ENCODE measurements around the gene PTPN1. TPM values are rescaled to one million over a fixed set of nuclear protein-coding genes. Genes with fewer than 3 reads are reported as not detected.

Gene PTPN1
- total RNA-seq: 21.6 and 31.7 TPM in 2 replicates

DNA sequence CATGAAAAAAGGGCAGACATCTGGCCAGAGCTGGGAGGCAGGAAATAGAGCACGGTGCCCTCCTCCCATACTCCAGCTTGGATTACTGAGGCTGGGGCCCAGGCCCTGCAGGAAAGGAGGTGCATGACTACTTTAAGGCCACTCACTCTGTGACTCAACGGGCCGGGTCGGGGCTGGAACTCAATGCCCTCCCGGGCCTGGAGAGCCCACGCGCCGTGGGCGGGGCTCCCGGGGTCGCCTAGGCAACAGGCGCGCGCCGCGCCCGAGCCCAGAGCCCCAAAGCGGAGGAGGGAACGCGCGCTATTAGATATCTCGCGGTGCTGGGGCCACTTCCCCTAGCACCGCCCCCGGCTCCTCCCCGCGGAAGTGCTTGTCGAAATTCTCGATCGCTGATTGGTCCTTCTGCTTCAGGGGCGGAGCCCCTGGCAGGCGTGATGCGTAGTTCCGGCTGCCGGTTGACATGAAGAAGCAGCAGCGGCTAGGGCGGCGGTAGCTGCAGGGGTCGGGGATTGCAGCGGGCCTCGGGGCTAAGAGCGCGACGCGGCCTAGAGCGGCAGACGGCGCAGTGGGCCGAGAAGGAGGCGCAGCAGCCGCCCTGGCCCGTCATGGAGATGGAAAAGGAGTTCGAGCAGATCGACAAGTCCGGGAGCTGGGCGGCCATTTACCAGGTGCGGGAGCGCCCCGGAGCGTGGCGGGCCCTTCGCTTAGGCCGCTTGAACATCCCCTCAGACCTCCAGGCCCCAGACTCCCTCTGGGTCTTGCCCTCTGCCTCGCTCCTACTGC, at the start of gene PTPN1:
TSS of gene PTPN1 (plus strand) at position 461 of the 783 bp plus-strand sequence. CDS start at position 606, 145 bp downstream.

Small RNA genes lying within 50 kb of the gene (small RNA-seq; reads per million reads assigned to genes)
- gene COX6CP2: not detected
- gene MIR1302-5: not detected
- gene MIR645: not detected
- gene RF00019: not detected

Other genes with a start within 250 kb of the PTPN1 start
- gene RIPOR3, start 181.2 kb downstream of the PTPN1 start, total RNA-seq: 0.22 and 0.39 TPM in 2 replicates
- gene PARD6B, start 221.2 kb downstream of the PTPN1 start, total RNA-seq: 9.0 and 19.6 TPM in 2 replicates